Hypothalamus (tissue), 51 donors: Measurements from ENCODE around the gene NDUFC2.
"Not testable (repeated sequence)": the region's sequence is repeated elsewhere in the genome, so short reads cannot be mapped to it uniquely, and the experiment has no call there.

Experiments
- DNase-seq, 51 donors: peaks; one replicate each; lab custom pipeline; 2025; lab: John Stamatoyannopoulos, UW

NDUFC2 gene

DNA sequence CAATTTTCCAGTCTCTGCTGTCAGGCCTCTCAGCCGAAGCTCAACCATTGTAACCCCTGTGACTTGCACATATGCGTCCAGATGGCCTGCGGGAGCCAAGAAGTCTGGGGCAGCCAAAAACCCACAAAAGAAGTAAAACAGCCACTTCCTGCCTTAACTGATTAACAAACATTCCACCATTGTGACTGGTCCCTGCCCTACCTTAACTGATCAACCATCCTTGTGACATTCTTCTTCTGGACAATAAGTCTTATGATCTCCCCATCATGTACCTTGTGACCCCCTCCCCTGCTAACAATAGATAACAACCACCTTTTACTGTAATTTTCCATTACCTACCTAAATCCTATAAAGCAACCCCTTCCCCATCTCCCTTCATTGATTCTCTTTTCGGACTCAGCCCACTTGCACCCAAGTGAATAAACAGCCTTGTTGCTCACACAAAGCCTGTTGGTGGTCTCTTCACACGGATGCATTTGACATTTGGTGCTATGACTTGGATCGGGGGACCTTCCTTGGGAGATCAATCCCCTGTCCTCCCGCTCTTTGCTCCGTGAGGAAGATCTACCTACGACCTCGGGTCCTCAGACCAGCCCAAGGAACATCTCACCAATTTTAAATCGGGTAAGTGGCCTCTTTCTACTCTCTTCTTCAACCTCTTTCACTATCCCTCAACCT lies 1.3 kb upstream of the NDUFC2 start:
- no peak for DNase-seq

- DNase-seq, result peak in 1 of 51 donors; percentile 48
Observed at GRCh38 chr11:78080084-78080817, 589 bp upstream of the NDUFC2 start.

DNA sequence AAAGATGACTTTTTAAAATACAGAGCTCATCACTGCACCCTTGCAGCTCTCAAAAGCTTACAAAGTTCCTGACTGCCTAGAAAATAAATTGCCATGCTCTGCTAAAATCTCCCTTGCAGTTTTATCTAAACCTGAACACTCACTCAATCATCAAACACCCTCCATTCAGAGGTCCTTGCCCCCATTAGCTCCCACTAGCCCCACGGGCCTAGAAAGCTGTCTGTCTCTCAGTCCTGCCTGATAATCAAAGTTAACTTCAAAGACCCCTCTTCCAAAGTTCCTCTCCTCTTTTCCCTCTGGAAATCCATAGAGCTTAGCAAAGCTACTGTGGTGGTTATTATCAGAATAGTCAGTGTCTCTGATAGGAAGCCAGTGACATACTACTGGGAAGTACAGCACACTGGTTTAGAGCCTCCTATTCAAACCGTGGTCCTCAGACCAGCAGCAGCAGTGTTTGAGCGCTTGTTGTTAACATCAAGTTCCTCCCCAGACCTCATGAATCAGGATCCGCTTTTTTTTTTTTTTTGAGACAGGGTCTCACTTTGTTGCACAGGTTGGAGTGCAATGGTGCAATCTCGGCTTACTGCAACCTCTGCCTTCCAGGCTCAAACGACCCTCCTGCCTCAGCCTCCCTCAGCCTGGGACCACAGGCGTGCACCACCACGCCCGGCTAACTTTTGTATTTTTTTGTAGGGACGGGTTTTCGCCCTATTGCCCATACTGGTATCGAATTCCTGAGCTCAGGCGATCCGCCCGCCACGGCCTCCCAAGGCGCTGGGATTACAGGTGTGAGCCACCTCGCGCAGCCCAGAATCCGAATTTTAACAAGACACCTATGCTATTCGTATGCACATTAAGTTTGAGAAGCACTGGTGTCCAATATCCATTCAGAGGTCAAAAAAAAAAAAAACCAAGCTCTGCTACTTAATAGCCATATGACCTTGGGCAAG lies 1.2 kb downstream of the NDUFC2 start:
- no peak for DNase-seq

DNA sequence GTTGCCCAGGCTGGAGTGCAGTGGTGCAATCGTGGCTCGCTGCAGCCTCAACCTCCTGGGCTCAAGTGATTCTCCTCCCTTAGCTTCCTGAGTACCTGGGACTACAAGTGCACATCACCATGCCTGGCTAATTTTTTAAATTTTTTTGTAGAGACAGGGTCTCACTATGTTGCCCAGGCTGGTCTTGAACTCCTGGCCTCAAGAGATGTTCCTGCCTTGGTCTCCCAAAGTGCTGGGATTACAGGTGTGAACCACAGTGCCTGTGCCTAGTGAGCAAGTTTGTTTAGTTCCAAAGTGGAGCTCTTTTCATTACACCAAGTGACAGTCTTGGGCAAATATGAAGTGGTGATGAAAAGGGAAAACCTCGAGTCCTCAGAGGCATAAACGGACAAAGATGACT lies 2.1 kb downstream of the NDUFC2 start:
- DNase-seq, result not testable (repeated sequence)

DNA sequence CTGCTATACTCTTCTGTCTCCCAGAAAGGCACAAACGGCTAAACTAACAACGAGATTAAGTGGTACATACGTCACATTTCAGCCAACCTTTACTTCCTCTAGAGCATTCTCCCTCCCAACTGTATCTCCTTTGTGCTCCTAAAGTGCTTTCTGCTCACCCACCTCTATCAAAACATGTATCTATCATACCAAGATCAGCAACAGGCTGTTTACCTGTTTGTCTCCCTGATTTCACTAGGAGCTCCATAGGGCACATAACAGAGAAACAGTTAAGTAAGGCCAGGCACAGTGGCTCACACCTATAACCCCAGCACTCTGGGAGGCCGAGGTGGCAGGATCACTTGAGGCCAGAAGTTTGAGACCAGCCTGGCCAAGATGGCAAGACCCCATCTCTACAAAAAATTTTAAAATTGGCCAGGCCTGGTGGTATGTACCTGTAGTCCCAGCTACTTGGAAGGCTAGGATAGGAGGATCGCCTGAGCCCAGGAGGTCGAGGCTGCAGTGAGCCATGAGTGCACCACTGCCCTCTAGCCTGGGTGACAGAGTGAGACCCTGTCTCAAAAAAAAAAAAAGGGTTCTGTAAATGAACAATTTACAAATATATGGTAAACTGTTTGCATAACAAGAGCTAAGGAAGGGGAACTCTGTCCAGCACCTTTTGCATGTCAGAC lies 2.8 kb downstream of the NDUFC2 start:
- DNase-seq, result no peak

GRCh38 chr11:78074756-78075155 lies 4.9 kb downstream of the NDUFC2 start:
- DNase-seq, result no peak

DNA sequence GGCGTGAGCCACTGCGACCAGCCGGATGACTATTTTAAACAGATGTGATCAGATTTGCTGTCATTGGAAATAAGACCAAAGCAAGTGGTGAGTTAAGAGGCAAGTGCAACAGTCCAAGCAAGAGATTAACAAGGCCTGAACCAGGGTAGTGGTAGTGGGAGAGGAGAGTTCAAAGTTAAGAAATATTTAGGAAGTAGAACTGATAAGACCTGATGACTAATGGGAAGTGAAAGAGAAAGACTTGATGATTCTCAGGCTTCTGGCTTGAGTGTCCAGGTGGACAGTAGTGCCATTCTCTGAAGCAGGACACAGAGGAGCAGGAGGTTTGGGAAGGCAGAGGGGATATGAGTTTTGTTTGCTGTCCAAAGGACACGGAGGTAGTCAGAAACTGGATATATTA lies 7.2 kb downstream of the NDUFC2 start:
- DNase-seq, result no peak

GRCh38 chr11:78071717-78072116 lies 7.9 kb downstream of the NDUFC2 start:
- no peak for DNase-seq

DNA sequence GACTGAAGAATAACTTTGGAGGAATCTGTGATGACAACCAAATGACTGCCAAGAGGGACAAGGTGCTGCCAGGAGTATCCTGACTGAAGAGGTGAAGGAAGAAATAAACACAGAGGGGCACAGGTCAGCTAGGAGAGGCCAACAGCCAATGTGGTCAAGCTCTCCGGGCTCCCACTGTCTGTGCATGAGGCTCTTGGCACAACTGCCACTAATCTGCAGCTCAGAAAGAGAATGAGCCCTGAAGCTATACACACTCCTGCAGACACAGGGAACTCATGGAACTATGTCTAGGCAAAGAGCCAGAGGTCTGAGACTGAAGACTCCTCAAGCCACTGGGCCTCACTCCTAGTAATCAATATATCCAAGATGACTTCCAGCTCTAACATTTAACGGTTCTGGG lies 9.0 kb downstream of the NDUFC2 start:
- DNase-seq, result no peak

DNA sequence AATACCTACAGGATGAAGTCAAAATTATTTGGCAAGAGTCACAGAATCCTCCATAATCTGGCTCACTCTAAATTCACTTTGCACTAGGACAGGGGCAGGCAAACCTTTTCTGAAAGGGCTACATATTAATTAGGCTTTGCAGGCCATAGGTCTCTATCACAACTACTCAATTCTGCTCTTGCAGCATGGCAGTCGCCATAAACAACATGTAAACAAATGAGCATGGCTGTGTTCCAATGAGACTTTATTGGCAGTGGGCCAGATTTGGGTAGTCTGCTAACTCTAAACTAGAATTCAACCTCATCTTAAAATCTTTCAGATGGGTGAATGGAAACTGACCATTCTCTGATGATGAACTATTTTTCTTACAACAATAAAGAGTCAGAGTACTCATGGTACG lies 10.2 kb downstream of the NDUFC2 start:
- DNase-seq, result no peak

GRCh38 chr11:78067704-78068103 lies 12.0 kb downstream of the NDUFC2 start:
- DNase-seq, result no peak

DNA sequence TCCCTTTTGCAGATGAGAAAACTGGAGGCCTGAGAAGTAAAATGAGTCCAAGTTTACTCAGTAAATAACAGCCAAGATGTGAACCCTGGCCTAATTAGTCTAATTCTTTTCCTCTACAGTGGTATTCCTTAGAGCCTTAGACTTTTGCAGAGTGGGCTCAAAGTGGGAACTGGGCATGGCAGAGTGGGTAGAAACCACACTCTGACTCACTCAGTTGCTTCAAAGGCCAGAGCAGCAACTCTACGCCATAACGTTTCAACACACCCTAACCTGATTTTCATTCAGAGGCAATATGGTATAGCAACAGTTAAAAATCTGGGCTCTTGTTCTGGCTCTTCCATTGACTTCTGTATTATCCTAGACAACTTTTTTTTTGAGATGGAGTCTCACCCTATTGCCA lies 13.2 kb downstream of the NDUFC2 start:
- no peak for DNase-seq

DNA sequence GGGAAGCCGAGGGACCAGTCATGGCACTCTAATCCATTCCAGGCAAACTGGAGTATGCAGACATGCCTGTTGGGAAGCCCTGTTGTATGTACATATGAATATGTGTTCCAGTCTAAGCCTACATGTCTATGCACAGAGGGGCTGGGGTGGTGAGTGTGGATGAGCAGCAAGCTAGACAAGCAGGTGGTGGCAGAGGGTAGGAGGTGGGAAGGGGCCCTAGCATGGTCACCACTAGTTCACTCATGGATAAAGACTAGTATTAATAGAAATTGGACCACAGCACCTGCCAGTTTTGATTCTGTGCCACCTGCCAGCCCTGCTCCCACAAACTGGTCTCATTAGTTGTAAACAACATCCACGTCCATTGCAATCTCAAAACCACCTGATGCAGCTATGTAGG lies 14.5 kb downstream of the NDUFC2 start:
- DNase-seq, result no peak

- DNase-seq, result peak in 3 of 51 donors; percentile 8 to 33 (median 15)
Observed at GRCh38 chr11:78063440-78064181, 16.1 kb downstream of the NDUFC2 start, which contains the start of gene THRSP. TSS of gene THRSP (plus strand) at chr11:78063861. CDS start at chr11:78063882, 21 bp downstream.

DNA sequence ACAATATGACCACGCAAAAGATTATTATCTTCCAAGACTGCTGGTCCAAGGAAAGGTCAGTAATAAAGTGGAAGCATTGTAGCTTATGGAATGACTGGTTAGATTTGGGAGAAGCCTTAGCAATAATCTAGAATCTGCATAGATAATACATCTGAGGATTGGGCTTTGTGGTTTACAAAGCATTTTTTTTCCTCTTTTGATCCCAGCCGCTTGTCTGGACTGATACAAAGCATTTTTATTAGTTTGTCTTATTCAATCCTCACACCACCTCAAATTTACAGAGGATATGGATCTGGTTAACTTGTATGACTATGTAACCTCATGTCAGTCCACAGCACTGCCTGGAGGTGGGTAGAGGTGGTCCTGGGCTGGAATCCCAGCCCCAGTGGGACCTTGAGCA lies 17.0 kb downstream of the NDUFC2 start:
- DNase-seq, result no peak

GRCh38 chr11:78061921-78062311 lies 17.7 kb downstream of the NDUFC2 start:
- DNase-seq, result peak in 2 of 51 donors; percentile 14 to 35

DNA sequence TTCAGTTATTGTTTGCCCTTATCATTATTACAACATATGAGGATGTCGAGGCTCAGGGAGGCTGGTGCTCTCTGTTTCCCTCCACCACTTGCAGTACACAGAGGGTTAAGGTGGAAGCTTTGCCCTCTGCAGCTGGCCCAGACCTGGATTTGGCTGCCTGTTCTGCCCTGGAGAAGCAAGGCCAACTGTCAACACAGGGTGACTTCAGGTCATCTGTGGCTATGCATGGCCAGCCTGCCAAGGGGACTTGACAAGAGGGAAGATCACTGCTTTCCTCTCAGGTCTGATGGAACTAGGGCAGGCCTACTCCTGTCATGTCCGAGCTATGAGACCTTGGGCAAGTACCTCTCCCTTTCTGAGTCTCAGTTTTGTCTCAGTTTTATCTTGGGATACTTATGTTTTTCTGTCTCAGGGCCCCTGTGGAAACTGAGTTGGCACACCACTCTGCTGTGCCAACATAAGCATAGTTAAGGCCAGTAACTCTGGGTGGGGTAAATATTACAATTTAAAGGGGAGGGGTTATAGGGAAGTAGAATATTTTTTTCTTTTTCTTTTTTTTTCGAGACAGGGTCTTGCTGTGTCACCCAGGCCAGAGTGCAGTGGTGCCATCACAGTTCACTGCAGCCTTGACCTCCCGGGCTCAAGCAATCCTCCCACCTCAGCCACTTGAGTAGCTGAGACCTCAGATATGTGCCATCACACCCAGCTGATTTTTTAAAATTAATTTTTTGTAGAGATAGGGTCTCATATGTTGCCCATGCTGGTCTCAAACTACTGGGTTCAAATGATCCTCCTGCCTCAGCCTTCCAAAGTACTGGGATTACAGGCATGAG lies 18.4 kb downstream of the NDUFC2 start:
- DNase-seq, result peak in 1 of 51 donors; percentile 6

DNA sequence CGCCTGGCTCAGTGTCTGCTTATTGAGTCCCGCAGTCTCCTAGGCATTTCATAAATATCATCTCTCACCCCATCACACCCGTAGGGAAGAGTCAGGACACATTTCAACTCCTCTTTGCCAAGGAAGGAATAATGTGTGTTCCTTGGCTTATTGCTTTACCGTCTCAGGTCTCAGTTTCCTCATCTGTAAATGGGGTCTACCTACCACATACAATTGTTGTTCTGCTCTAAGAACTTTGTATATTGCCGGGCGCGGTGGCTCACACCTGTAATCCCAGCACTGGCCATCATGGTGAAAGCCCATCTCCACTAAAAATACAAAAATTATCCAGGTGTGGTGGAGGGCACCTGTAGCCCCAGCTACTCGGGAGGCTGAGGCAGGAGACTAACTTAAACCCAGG lies 19.1 kb downstream of the NDUFC2 start:
- no peak for DNase-seq

- not testable (repeated sequence) for DNase-seq
Observed at GRCh38 chr11:78059749-78060328, 19.8 kb downstream of the NDUFC2 start.
